Measurements from ENCODE around the gene BMP5. TPM values are rescaled to one million over a fixed set of nuclear protein-coding genes. Genes with fewer than 3 reads are reported as not detected.

The BMP5 gene
- polyA plus RNA-seq, 3 donors, result not detected

DNA sequence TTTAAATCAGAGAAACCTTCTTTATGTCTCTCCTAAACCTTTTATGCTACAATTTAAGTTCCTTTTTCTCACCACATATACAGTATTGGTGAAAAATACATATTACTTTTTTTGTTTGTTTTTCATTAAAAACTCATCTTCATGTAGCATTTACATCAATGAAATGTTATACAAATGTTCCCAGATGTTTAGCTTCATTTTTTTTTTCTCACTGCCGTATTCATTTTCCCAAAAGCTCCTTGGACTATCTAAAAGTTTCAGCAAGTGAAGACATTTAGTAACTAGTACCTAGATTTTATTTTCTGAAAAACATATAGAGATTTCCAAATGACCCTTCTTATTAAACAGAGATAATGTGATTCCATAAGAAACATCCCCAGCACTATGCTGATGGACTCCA, 128.9 kb downstream of the BMP5 start:
- Histone ChIP-seq H4K20me1 (ENCODE audit: insufficient read depth, low read length) (no peaks in the 10 kb centered on the region), H3K9ac (ENCODE audit: insufficient read depth, low read length, poor library complexity, severe bottlenecking) (no peak overlapping the region), H3K9me3 (replicated peaks in 1 of 2; ENCODE audit: control insufficient read depth in 1 of 2, insufficient read depth in 1 of 2, low read length in 2 of 2) (peaks cover 0 to 3% of the 10 kb centered on the region in 2 donors), H3K79me2 (ENCODE audit: insufficient read depth, low read length) (no peaks in the 10 kb centered on the region), H3K4me3 (replicated peaks in 1 of 3; ENCODE audit: low read depth in 2 of 3, low read length in 3 of 3) (no peak overlapping the region), H3K4me2 (replicated peaks; ENCODE audit: extremely low read depth, low read length, poor library complexity, severe bottlenecking) (no peak overlapping the region), H3K27ac (ENCODE audit: low read depth in 1 of 2, low read length in 2 of 2) (no peak overlapping the region), H2AFZ (ENCODE audit: insufficient read depth, low read depth, low read length, poor library complexity, severe bottlenecking) (no peak overlapping the region), H3K4me1 (ENCODE audit: control insufficient read depth in 1 of 2, insufficient read depth in 2 of 2, low read length in 2 of 2) (no peaks in the 10 kb centered on the region), H3K27me3 (ENCODE audit: control insufficient read depth in 2 of 2, insufficient read depth in 2 of 2, low read length in 2 of 2) (no peaks in the 10 kb centered on the region), H3K36me3 (replicated peaks in 1 of 2; ENCODE audit: control insufficient read depth in 1 of 2, insufficient read depth in 2 of 2, low read length in 2 of 2) (no peaks in the 10 kb centered on the region)
- TF ChIP-seq, protein P1, sequence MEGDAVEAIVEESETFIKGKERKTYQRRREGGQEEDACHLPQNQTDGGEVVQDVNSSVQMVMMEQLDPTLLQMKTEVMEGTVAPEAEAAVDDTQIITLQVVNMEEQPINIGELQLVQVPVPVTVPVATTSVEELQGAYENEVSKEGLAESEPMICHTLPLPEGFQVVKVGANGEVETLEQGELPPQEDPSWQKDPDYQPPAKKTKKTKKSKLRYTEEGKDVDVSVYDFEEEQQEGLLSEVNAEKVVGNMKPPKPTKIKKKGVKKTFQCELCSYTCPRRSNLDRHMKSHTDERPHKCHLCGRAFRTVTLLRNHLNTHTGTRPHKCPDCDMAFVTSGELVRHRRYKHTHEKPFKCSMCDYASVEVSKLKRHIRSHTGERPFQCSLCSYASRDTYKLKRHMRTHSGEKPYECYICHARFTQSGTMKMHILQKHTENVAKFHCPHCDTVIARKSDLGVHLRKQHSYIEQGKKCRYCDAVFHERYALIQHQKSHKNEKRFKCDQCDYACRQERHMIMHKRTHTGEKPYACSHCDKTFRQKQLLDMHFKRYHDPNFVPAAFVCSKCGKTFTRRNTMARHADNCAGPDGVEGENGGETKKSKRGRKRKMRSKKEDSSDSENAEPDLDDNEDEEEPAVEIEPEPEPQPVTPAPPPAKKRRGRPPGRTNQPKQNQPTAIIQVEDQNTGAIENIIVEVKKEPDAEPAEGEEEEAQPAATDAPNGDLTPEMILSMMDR (IDR thresholded peaks at IDR 0.05), result no peak
- WGBS (ENCODE audit: insufficient coverage), result no CpG with 5 or more reads among the region's 1 CpG
- Mint-ChIP-seq H3K9me3 (peaks cover 0 to 7% (median 3%) of the 10 kb centered on the region in 7 donors), H3K27ac (no peak overlapping the region), H3K27me3 (ENCODE audit: low read depth in 3 of 3) (peaks cover 0 to 3% (median 0%) of the 10 kb centered on the region in 3 donors), H3K4me1 (no peaks in the 10 kb centered on the region), H3K4me3 (no peak overlapping the region), H3K36me3 (no peaks in the 10 kb centered on the region)
- intact Hi-C loops (cut with micrococcal nuclease), result no loop called here
- DNase-seq, result no peak

DNA sequence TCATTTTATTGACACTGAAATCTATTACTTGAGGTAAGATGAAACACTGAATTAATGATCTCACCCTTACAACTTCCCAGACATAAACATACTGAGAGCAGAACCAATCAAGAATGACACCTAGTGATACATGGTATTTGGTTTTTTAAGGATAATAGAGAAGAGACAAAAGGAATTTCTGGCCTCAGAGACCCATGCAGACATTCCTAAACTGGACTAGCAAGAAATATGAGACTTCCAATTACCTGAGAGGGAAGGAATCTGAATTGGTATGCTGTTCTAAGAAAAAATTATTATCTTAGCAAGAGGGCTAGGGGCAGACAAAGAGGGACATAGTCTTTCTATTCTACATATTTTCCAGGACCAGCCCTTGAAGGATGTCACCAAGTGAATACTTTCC, 141.1 kb downstream of the BMP5 start:
- no peaks in the 10 kb centered on the region for H3K36me3 Mint-ChIP-seq
- no peak overlapping the region for H3K27ac Mint-ChIP-seq
- H3K4me1 ChIP-seq (ENCODE audit: control insufficient read depth in 1 of 2, insufficient read depth in 2 of 2, low read length in 2 of 2), result no peaks in the 10 kb centered on the region
- H3K9me3 ChIP-seq (replicated peaks in 1 of 2; ENCODE audit: control insufficient read depth in 1 of 2, insufficient read depth in 1 of 2, low read length in 2 of 2), result peaks cover 3 to 9% of the 10 kb centered on the region in 2 donors
- no peaks in the 10 kb centered on the region for H3K36me3 ChIP-seq (replicated peaks in 1 of 2; ENCODE audit: control insufficient read depth in 1 of 2, insufficient read depth in 2 of 2, low read length in 2 of 2)
- H3K9ac ChIP-seq (ENCODE audit: insufficient read depth, low read length, poor library complexity, severe bottlenecking), result no peak overlapping the region
- H3K4me3 Mint-ChIP-seq, result no peak overlapping the region
- H3K27ac ChIP-seq (ENCODE audit: low read depth in 1 of 2, low read length in 2 of 2), result no peak overlapping the region
- no peak for DNase-seq
- H3K79me2 ChIP-seq (ENCODE audit: insufficient read depth, low read length), result no peaks in the 10 kb centered on the region
- peaks cover 6 to 21% (median 17%) of the 10 kb centered on the region in 7 donors for H3K9me3 Mint-ChIP-seq
- peaks cover 0 to 2% (median 1%) of the 10 kb centered on the region in 3 donors for H3K27me3 Mint-ChIP-seq (ENCODE audit: low read depth in 3 of 3)
- intact Hi-C loops (cut with micrococcal nuclease), result no loop called here
- no peaks in the 10 kb centered on the region for H3K27me3 ChIP-seq (ENCODE audit: control insufficient read depth in 2 of 2, insufficient read depth in 2 of 2, low read length in 2 of 2)
- H2AFZ ChIP-seq (ENCODE audit: insufficient read depth, low read depth, low read length, poor library complexity, severe bottlenecking), result no peak overlapping the region
- no peak overlapping the region for H3K4me2 ChIP-seq (replicated peaks; ENCODE audit: extremely low read depth, low read length, poor library complexity, severe bottlenecking)
- no peak overlapping the region for H3K4me3 ChIP-seq (replicated peaks in 1 of 3; ENCODE audit: low read depth in 2 of 3, low read length in 3 of 3)
- no peaks in the 10 kb centered on the region for H3K4me1 Mint-ChIP-seq
- TF ChIP-seq, protein P1 (IDR thresholded peaks at IDR 0.05), result no peak
- no peaks in the 10 kb centered on the region for H4K20me1 ChIP-seq (ENCODE audit: insufficient read depth, low read length)

Data from CD14-positive monocyte (primary cell).